K562 (cell line): ENCODE data around the gene TNIP2.

Experiments
- KLF16 ChIP-seq: IDR thresholded peaks from 2 replicates; pipeline ENCODE4 v1.6.1; 2016; ENCODE audit warnings: antibody characterized with exemption
- NR1H2 ChIP-seq: sonication (generic); formaldehyde crosslinking; IDR thresholded peaks from 2 replicates; pipeline ENCODE4 v1.4.0; 2020; ENCODE audit warnings: mild to moderate bottlenecking, missing genetic modification reagents
- SP1 ChIP-seq: sonication (generic); formaldehyde crosslinking; IDR thresholded peaks from 2 replicates; pipeline ENCODE4 v1.8.1; 2022; ENCODE audit warnings: mild to moderate bottlenecking, missing genetic modification reagents
- ZNF274 ChIP-seq: IDR thresholded peaks from 2 replicates; pipeline ENCODE4 v1.6.1; 2011; ENCODE audit warnings: low read depth, mild to moderate bottlenecking, low read length, moderate library complexity, borderline replicate concordance
- TF ChIP-seq, protein P1 (sequence below), 3 experiments: IDR thresholded peaks in 2 of 3; conservative IDR thresholded peaks in 1 of 3; 2 replicates each; pipeline ENCODE4 v1.5.1; 2011 to 2012; ENCODE audit warnings: low read length in 3 of 3, mild to moderate bottlenecking in 3 of 3, control low read depth in 2 of 3, improper control_type of control experiment in 1 of 3, inconsistent platforms in 1 of 3, low read depth in 1 of 3, mixed read lengths in 1 of 3, moderate library complexity in 1 of 3; ENCODE audit not compliant: insufficient read depth in 2 of 3
- TF ChIP-seq, protein P2 (sequence below): fragments of 450-650 bp; IDR thresholded peaks from 2 replicates; pipeline ENCODE4 v1.6.1; 2017; ENCODE audit warnings: antibody characterized with exemption

GRCh38 chr4:2742823-2743517 is 13.2 kb downstream of the TNIP2 start:
- TF ChIP-seq KLF16: no peak
- TF ChIP-seq SP1 (CRISPR knock-in tag): no peak
- TF ChIP-seq, protein P1, sequence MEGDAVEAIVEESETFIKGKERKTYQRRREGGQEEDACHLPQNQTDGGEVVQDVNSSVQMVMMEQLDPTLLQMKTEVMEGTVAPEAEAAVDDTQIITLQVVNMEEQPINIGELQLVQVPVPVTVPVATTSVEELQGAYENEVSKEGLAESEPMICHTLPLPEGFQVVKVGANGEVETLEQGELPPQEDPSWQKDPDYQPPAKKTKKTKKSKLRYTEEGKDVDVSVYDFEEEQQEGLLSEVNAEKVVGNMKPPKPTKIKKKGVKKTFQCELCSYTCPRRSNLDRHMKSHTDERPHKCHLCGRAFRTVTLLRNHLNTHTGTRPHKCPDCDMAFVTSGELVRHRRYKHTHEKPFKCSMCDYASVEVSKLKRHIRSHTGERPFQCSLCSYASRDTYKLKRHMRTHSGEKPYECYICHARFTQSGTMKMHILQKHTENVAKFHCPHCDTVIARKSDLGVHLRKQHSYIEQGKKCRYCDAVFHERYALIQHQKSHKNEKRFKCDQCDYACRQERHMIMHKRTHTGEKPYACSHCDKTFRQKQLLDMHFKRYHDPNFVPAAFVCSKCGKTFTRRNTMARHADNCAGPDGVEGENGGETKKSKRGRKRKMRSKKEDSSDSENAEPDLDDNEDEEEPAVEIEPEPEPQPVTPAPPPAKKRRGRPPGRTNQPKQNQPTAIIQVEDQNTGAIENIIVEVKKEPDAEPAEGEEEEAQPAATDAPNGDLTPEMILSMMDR (IDR thresholded peaks at IDR 0.05 in 2 of 3, conservative IDR thresholded peaks at IDR 0.05 in 1 of 3; ENCODE audit: insufficient read depth in 2 of 3, low read depth in 1 of 3, low read length in 3 of 3): no peak
- TF ChIP-seq NR1H2 (CRISPR knock-in tag): no peak
- TF ChIP-seq ZNF274: no peak
- TF ChIP-seq, protein P2, sequence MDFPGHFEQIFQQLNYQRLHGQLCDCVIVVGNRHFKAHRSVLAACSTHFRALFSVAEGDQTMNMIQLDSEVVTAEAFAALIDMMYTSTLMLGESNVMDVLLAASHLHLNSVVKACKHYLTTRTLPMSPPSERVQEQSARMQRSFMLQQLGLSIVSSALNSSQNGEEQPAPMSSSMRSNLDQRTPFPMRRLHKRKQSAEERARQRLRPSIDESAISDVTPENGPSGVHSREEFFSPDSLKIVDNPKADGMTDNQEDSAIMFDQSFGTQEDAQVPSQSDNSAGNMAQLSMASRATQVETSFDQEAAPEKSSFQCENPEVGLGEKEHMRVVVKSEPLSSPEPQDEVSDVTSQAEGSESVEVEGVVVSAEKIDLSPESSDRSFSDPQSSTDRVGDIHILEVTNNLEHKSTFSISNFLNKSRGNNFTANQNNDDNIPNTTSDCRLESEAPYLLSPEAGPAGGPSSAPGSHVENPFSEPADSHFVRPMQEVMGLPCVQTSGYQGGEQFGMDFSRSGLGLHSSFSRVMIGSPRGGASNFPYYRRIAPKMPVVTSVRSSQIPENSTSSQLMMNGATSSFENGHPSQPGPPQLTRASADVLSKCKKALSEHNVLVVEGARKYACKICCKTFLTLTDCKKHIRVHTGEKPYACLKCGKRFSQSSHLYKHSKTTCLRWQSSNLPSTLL: no peak
